HEK293T (cell line): ENCODE measurements around the gene POLD2.

Experiments used
- CTCF ChIA-PET: fragments of 350-600 bp; formaldehyde crosslinking; extraction: SDS; loops from one replicate; lab custom pipeline; 2021; ENCODE audit warnings: antibody characterized with exemption, inconsistent platforms; lab: Yijun Ruan, JAX
- POLR2A ChIA-PET: fragments of 350-600 bp; formaldehyde crosslinking; extraction: SDS; loops from one replicate; lab custom pipeline; 2020; ENCODE audit warnings: antibody characterized with exemption, inconsistent platforms; lab: Yijun Ruan, JAX
- DNase-seq: peaks from one replicate; pipeline ENCODE4 v3.0.0; 2012; ENCODE audit warnings: mixed read lengths; ENCODE audit errors: extremely low spot score
- ARNT ChIP-seq: fragments of 450-650 bp; IDR thresholded peaks from 2 replicates; pipeline ENCODE4 v1.6.1; 2017; ENCODE audit warnings: mild to moderate bottlenecking
- CTBP1 ChIP-seq: fragments of 450-650 bp; IDR thresholded peaks from 2 replicates; pipeline ENCODE4 v1.6.1; 2016; ENCODE audit warnings: borderline replicate concordance
- ELF4 ChIP-seq: fragments of 450-650 bp; IDR thresholded peaks from 2 replicates; pipeline ENCODE4 v1.6.1; 2017; ENCODE audit warnings: antibody characterized with exemption
- FOXA1 ChIP-seq: fragments of 450-650 bp; IDR thresholded peaks from 2 replicates; pipeline ENCODE4 v1.6.1; 2016; ENCODE audit warnings: mild to moderate bottlenecking
- FOXK2 ChIP-seq: fragments of 450-650 bp; IDR thresholded peaks from 2 replicates; pipeline ENCODE4 v1.6.1; 2016; ENCODE audit warnings: mild to moderate bottlenecking
- FOXM1 ChIP-seq: fragments of 450-650 bp; IDR thresholded peaks from 2 replicates; pipeline ENCODE4 v1.6.1; 2017; ENCODE audit warnings: mild to moderate bottlenecking, borderline replicate concordance
- HDGF ChIP-seq: fragments of 450-650 bp; IDR thresholded peaks from 2 replicates; pipeline ENCODE4 v1.6.1; 2017; ENCODE audit warnings: antibody characterized with exemption, borderline replicate concordance
- L3MBTL2 ChIP-seq: fragments of 450-650 bp; conservative IDR thresholded peaks from 2 replicates; pipeline ENCODE4 v1.6.1; 2016; ENCODE audit warnings: mild to moderate bottlenecking
- LEF1 ChIP-seq: fragments of 450-650 bp; IDR thresholded peaks from 2 replicates; pipeline ENCODE4 v1.6.1; 2017; ENCODE audit warnings: mild to moderate bottlenecking, borderline replicate concordance
- NFRKB ChIP-seq: fragments of 450-650 bp; IDR thresholded peaks from 2 replicates; pipeline ENCODE4 v1.6.1; 2016; ENCODE audit warnings: mild to moderate bottlenecking, moderate library complexity
- PKNOX1 ChIP-seq: fragments of 450-650 bp; IDR thresholded peaks from 2 replicates; pipeline ENCODE4 v1.6.1; 2016
- SP1 ChIP-seq: fragments of 450-650 bp; IDR thresholded peaks from 2 replicates; pipeline ENCODE4 v1.6.1; 2017
- SUZ12 ChIP-seq: fragments of 450-650 bp; IDR thresholded peaks from 2 replicates; pipeline ENCODE4 v1.6.1; 2016; ENCODE audit warnings: mild to moderate bottlenecking
- TARDBP ChIP-seq: fragments of 450-650 bp; IDR thresholded peaks from 2 replicates; pipeline ENCODE4 v1.6.1; 2016
- ZNF384 ChIP-seq: fragments of 450-650 bp; IDR thresholded peaks from 2 replicates; pipeline ENCODE4 v1.6.1; 2016

POLD2 gene

GRCh38 chr7:44103566-44103922, 19.8 kb downstream of the POLD2 start:
- TF ChIP-seq SUZ12 (no peak), NFRKB (no peak), CTBP1 (no peak), TARDBP (no peak), FOXM1 (no peak)
- DNase-seq: no peak
- ChIA-PET POLR2A (no interaction called here), CTCF (no interaction called here)

- no peak for DNase-seq
- ChIA-PET POLR2A (no interaction called here), CTCF (no interaction called here)
- TF ChIP-seq ELF4 (no peak), PKNOX1 (peak; percentile 30; the same call in 1 of the 2 replicates)
These were observed 20.3 kb downstream of the POLD2 start for GRCh38 chr7:44102846-44103565.

GRCh38 chr7:44101966-44102845, 21.1 kb downstream of the POLD2 start:
- DNase-seq: no peak
- CTCF ChIA-PET: no interaction called here

GRCh38 chr7:44101303-44101965, 21.9 kb downstream of the POLD2 start:
- POLR2A ChIA-PET: interaction anchor here (0.7 kb wide), 1 partner anchor 15 kb away, joined by 3 read pairs; no protein-coding TSS in a partner anchor
- CTCF ChIA-PET: no interaction called here
- DNase-seq: no peak
- no peak for TF ChIP-seq LEF1
- TF ChIP-seq ARNT: no peak
- no peak for TF ChIP-seq CTBP1
- no peak for TF ChIP-seq HDGF
- no peak for TF ChIP-seq FOXA1
- no peak for TF ChIP-seq SP1
- no peak for TF ChIP-seq TARDBP
- TF ChIP-seq ELF4: no peak
- TF ChIP-seq SUZ12: no peak
- TF ChIP-seq PKNOX1: no peak
- TF ChIP-seq L3MBTL2: no peak
- TF ChIP-seq NFRKB: no peak
- TF ChIP-seq ZNF384: no peak

More at GRCh38 chr7:44101966-44102845, 21.1 kb downstream of the POLD2 start:
- POLR2A ChIA-PET: no interaction called here
- TF ChIP-seq CTBP1: no peak

GRCh38 chr7:44100458-44101302, 22.7 kb downstream of the POLD2 start:
- TF ChIP-seq PKNOX1 (no peak), ARNT (no peak), FOXM1 (no peak), FOXA1 (no peak), SUZ12 (no peak), HDGF (no peak), ZNF384 (no peak), LEF1 (no peak), FOXK2 (no peak), SP1 (no peak), TARDBP (no peak), L3MBTL2 (no peak)
- POLR2A ChIA-PET: interaction anchor here (0.7 kb wide), 1 partner anchor 16 kb away, joined by 3 read pairs; no protein-coding TSS in a partner anchor
- DNase-seq: no peak
- CTCF ChIA-PET: no interaction called here

GRCh38 chr7:44099669-44100068, 23.7 kb downstream of the POLD2 start:
- no peak for TF ChIP-seq L3MBTL2
- TF ChIP-seq FOXK2: no peak
- TF ChIP-seq LEF1: no peak
- no peak for TF ChIP-seq ARNT
- no peak for TF ChIP-seq FOXM1
- TF ChIP-seq NFRKB: no peak
- TF ChIP-seq TARDBP: no peak
- TF ChIP-seq FOXA1: no peak
- TF ChIP-seq SUZ12: no peak
- TF ChIP-seq HDGF: no peak
- no peak for TF ChIP-seq CTBP1
- no peak for TF ChIP-seq SP1
- no peak for TF ChIP-seq ZNF384
- POLR2A ChIA-PET: interaction anchor here (0.8 kb wide), 1 partner anchor 56 kb away, joined by 3 read pairs; the partner anchor contains the start of gene DBNL
- CTCF ChIA-PET: no interaction called here
- no peak for DNase-seq
